Hepatocyte (in vitro differentiated cells): Measurements from ENCODE around the gene RASA4.
"Not testable (repeated sequence)": the region's sequence is repeated elsewhere in the genome, so short reads cannot be mapped to it uniquely, and the experiment has no call there.

Experiments used
- EZH2 ChIP-seq: fragments of 200-600 bp; sonication (generic); IDR thresholded peaks from 2 replicates; pipeline ENCODE4 v1.6.1; 2016; ENCODE audit warnings: antibody characterized with exemption, mild to moderate bottlenecking, borderline replicate concordance
- EZH2phosphoT487 ChIP-seq: fragments of 200-600 bp; sonication (generic); IDR thresholded peaks from one replicate; pipeline ENCODE4 v1.6.1; 2018; ENCODE audit warnings: antibody characterized with exemption, mild to moderate bottlenecking, low read depth, moderate library complexity; ENCODE audit not compliant: unreplicated experiment, severe bottlenecking
- TF ChIP-seq, protein P1 (sequence below): fragments of 200-600 bp; sonication (generic); IDR thresholded peaks from 2 replicates; pipeline ENCODE4 v1.5.1; 2016; ENCODE audit warnings: antibody characterized with exemption, mild to moderate bottlenecking; ENCODE audit not compliant: poor library complexity

DNA sequence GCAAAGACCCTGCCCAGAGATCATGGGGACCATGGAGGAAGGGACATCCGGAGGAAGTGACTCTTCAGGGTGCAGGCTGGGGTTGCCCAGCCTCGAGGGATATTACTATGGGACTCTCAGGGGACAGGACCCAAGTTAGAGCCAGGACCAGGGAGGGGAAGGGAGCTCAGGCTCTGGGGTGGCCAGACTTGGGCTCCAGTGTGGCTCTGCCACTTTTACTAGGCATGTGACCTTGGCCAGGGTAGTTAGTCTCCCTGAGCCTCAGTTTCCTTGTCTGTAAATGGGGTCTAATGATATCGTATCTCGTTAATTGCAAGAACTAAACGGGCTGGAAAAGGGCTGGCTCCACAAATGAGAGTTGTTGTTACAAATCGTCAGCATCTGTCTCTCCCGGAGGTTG, 6.1 kb downstream of the RASA4 start:
- TF ChIP-seq, protein P1, sequence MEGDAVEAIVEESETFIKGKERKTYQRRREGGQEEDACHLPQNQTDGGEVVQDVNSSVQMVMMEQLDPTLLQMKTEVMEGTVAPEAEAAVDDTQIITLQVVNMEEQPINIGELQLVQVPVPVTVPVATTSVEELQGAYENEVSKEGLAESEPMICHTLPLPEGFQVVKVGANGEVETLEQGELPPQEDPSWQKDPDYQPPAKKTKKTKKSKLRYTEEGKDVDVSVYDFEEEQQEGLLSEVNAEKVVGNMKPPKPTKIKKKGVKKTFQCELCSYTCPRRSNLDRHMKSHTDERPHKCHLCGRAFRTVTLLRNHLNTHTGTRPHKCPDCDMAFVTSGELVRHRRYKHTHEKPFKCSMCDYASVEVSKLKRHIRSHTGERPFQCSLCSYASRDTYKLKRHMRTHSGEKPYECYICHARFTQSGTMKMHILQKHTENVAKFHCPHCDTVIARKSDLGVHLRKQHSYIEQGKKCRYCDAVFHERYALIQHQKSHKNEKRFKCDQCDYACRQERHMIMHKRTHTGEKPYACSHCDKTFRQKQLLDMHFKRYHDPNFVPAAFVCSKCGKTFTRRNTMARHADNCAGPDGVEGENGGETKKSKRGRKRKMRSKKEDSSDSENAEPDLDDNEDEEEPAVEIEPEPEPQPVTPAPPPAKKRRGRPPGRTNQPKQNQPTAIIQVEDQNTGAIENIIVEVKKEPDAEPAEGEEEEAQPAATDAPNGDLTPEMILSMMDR: not testable (repeated sequence)
- not testable (repeated sequence) for TF ChIP-seq EZH2, EZH2phosphoT487
